Measurements from ENCODE around the gene TMEM229B.

TMEM229B gene

DNA sequence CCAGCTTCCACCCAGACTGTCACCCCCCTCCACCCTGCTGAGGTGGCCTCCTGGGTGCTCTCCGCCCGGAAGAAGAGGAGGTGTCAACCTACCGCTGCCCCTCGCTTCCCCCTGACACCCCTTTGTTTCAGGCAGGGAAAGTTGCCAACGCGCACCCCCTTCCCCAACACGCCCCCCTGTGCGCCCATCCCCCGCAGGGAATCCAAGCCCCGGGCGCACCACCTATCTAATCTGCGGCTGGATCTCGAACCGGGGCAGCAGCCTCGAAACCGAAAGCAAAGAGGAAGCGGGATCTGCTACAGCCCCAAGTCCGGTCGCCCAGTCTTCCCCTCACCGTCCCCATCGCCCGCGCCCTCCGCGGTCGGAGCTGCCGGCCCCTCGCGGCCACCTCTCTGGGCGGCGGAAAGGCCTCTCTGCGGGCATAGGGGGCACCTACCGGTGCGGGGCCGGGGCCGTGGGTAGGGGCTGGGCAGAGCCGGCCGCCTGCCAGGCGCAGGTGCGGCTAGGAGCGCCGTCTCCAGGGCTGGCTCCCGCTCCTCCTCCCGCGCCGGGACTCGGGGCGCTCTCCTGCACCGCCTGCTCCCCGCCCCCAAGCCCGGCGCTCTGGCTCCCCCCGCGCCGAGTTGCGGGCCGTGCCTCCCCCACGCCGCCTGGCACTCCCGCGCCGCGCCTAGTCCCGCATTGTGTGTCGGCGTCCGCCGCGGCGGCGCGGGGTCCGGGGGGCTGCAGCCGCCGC, 26.3 kb upstream of the TMEM229B start:
- DNase-seq (ENCODE audit: low read depth): peak; percentile 13

DNA sequence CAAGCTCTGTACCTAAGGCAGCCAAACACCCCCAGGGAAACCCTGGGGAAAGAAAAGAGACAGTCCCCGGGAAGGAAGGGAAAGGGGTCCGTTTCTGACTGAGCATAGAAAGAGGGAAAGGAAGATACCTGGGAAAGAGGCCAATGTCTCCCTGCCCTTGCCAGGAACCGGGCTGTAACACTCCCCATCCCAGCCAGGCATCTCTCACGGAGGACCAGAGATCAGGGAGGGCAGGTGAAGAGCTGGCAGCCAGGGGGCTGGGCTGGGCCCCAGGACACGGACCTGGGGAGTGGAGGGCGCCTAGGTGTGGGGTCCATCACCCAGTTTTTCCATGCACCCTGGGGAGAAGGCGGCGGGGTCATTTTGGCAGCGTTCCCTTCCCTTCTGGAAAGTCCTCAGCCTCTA, 25.7 kb upstream of the TMEM229B start:
- no peak for DNase-seq (ENCODE audit: low read depth)

DNA sequence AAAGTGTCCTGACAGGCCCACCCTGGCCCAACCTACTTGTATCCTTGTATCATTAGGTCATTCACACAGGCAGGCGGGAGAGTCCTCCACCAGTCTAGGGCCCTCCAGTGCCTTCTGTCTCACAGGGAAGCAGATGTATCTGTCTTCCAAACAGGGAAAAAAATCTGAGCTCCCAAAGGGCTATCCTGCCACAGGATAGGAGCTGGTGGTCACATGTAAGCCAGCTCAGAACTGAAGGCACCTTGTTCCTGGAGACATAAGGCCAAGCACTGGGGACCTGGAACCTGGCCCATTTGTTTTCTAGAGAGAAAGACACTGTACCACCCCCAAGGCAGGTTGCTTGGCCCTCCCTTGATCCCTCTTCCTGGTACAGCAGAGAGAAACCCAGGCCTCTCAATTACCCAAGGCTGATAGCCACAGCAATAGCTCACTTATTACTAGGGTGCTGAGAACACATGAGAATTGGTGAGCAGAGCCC, 25.1 kb upstream of the TMEM229B start:
- DNase-seq (ENCODE audit: low read depth): no peak

DNA sequence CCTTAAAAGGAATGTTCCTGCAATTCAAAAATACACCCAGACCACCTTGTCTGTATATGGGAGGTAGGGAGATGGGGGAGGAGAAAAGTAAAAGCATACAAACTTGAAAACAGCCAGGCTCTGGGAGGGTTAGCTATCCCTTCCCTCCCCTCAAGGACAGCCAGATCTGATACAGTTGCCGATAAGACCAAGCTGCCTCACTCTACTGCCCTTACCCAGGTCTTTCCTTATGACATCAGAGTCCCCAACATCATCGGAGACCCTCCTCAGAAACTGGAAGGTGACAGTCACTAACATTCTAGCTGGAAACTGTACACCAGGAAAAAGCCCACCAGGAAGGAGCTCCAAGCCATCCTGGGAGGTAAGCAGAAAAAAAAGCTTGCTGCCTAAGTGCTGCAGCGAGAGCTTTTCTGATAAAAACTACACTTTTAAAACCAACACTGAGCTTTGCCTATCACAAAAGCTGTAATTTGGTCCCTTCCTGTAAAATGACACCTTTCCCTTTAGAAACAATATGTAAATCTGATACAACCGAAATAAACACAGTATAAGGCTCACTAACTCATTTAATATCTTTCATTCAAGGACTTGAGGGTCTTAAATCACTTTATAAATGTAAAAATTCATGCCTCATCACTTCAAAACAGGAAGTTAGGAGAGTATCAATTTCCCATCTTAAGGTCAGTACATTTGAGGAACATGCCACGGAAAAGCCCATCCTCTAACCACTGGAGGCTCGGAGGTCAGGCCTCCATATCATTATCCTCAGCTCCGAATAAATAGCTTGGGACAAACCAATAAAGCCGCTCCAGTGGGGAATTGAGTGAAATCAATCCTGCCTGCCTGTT, 24.2 kb upstream of the TMEM229B start:
- DNase-seq (ENCODE audit: low read depth): no peak

DNA sequence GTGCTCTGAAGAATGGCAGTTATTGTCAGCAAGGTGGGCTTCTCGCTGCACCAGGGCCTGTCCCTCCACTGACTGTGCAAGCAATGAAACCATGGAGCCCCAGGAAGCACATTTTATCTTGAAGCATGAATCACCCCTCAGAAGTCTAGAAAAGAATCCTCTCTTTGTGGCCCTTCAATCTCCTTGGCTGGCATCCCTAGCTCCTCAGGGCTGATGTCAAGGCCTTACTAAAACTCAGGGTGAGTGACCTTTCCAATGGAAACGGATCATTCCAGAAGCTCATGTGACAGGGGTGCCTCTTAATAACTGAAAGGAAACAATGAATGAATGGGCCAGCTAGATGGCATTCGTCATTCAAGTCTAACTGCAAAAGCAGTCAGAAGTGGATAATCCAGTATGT, 22.3 kb upstream of the TMEM229B start:
- no peak for DNase-seq (ENCODE audit: low read depth)

DNA sequence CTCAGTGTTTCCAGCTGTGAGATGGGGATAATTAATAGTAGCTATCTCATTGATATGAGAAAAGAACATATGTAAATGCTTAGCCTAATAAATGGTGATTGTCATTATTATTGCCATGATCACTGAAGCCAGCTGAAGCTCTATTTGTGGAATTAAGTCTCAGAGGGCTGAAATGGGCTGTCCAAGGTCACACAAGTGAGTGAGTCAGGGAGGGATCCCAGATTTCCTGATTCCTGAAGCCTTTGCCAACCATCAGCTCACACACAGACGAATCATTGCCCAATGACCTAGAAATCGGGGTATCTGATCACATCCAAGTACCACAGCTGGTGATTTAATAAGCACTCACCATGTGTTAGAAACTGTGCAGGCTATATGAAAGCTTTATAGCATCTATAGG, 21.6 kb upstream of the TMEM229B start:
- DNase-seq (ENCODE audit: low read depth): no peak

DNA sequence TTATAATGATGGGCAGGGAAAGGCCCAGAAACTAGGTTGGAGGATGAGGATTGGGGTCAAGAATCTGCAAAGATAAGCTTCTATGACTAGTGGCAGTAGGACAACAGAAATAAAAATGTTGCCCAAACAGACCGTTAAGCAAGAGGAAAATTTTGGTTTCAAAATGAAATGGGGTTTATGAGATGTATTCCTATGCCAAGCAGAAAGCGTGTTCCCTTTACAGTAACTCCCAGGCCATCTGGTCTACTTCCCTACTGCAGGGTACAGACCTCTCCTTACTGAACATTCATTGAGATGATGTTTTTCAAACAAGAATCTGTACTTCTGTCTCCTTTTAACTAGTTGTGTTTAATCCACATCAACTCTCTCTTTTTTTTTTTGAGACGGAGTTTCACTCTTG, 20.4 kb upstream of the TMEM229B start:
- DNase-seq (ENCODE audit: low read depth): no peak

DNA sequence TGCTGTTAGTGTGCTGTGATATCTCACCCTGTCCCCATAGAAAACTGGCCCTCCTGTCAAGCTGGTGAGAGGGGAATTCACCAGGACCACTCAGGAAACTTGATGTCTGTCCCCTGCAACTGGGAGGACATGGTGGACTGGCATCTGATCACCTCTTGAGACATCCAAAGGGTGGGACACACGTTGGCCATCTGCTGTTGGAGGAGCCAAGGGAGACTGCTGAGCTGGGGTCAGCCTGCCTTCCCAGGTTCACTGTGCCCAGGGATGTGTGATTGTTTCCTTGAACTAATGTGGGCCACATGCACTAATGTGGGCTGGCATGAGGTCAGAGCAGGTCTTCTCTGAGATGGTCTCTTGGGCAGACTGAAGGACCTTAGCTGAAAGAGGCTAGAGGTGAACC, 16.7 kb upstream of the TMEM229B start:
- no peak for DNase-seq (ENCODE audit: low read depth)

DNA sequence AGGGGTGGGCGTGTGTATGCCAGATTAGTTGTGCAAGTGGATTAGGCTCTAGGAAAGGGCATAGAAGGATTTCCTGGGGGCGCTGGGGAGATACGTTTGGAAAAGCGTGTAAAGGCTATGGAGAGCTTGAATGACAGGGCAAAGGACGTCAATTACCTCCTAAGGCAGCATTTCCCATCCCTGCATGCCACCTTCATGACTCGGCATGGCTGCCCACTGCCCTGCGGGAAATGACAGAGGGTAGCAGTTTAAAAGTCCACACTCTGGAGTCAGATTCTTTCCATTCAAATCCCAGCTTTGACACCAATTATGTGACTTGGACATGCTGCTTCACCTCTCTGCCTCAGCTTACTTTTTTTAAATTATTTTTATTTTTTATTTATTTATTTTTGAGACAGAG, 14.8 kb upstream of the TMEM229B start:
- DNase-seq (ENCODE audit: low read depth): no peak

DNA sequence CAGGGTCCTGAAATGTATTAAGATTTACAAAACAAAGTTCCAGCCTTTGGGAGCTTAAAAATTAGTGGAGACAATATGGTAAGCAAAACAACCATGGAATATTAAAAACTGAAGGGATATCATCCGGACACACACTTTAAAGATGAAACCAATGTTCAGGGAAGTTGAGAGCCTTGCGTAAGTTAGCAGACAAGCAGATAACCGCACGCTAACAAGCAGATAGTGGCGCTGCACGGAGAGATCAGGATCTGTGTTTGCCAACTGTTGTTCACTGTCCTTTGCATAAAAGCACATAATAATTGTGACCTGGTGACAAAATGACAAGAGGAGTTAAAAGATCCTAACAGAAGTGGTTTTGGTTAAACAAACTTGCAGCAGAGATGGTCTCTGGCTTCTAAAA, 14.3 kb upstream of the TMEM229B start:
- DNase-seq (ENCODE audit: low read depth): no peak

DNA sequence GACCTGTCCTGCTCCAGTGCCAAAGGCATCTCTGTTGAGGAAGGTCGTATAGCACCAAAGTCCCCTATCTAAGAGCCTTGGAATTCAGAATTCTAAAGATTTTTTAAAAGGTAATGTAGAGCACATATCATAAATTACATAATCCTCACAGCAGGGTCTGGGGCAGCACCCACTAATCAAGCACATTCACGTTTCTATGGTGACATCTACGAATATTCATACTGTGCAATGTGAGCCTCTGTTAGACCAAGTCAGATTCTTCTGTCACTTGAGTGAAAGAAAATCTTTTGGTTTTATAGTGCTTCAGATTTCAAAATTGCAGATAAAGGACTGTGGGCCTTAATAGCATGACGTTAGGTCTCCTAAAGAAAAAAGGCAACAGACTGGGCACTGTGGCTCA, 13.1 kb upstream of the TMEM229B start:
- no peak for DNase-seq (ENCODE audit: low read depth)

DNA sequence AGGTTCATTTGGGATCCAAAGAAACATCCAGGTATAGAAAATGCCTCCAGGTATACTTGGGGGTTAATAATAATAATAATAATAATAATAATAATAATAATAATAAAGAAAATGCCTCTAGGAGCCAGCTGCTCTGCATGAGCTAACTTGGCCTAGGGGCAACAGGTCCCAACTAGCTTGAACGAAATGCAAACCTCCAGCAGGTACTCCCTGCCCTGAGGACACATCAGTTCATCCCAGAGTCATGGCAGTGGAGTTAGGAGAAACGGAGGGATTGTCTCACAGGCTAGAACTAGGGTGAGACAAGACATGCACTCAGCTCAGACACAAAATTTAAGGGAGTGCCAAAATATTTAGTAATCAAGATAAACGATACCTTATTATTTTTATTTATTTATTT, 12.5 kb upstream of the TMEM229B start:
- DNase-seq (ENCODE audit: low read depth): no peak

DNA sequence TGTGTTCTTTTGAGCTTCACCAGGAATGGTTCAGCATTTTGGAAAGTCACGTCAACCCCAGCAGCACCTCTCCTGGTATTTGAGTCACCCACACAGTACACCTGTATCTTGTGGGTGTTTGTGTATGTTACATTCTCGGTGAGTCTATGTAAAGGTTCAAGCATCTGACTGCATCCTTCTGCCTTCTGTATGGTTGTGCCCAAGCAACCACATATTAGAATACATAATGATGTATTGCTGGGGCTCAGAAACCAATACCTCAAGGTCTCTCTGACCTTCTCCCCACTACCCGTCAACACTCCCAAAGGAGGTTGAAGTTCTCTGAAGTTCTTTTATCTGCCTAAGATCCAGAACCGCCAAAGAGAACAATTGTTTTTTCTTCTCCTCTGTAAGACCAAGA, 9.2 kb upstream of the TMEM229B start:
- no peak for DNase-seq (ENCODE audit: low read depth)

DNA sequence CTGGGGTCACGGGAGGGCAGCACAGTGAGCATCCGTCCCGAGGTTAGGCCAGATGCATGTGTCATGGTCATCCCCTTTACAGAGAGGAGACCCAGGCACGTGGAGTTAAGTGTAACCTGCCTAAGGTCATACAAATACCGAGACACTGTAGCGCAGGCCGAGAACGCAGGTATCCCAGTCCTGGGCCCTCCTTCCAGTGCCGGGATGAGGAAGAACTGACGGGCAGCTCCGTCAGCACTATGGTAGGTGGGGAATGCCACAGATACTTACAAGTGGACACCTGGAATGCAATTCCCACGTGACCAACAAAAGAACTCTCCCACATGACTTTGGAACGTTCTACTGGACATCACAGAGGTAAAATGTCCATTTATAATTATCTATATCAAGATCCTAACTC, 8.7 kb upstream of the TMEM229B start:
- no peak for DNase-seq (ENCODE audit: low read depth)

DNA sequence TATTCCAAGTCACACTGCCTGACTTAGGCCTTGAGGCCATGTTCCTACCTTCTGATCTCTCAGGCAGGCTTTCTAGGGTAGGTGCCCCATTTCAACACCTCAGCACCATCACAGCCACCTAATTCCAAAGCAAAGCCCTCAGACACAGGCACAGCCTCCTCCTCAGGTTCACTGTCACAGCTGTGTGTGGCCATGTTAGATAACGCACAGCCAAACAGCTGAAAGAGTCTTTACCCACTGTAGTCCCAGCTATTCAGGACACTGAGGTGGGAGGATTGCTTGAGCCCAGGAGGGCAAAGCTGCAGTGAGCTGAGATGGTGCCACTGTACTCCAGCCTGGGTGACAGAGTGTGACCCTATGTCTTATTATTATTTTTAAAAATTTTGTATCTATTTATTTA, 7.3 kb upstream of the TMEM229B start:
- no peak for DNase-seq (ENCODE audit: low read depth)

DNA sequence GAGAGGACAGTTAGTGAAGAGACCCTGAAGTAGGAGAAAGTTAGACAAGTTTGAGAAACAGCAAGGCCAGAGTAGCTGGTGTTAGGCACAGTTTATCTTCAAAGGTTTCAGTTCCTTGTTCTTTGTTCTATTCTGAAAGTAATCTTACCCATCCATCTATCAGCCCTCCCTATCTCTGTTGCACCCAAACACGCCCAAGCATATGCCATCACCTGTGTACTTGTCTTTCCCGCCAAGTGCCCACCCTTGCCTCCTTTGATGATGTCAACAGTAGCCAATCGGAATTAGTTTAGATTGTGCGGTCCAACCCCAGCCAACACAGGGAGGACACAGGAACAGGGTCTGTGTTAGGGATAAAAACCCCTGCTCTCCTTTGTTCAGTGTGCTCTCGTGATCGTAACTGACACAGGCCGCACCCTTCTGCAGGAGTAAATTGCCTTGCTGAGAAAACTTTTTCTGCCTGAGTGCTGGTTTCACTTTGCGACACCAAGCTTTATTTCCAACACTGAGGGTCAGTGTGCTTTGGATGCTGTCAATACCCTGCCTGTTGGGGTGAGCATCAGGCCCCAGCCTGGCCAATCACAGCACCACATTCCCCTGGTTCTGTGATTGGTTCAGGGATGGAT, 4.7 kb upstream of the TMEM229B start:
- no peak for DNase-seq (ENCODE audit: low read depth)

DNA sequence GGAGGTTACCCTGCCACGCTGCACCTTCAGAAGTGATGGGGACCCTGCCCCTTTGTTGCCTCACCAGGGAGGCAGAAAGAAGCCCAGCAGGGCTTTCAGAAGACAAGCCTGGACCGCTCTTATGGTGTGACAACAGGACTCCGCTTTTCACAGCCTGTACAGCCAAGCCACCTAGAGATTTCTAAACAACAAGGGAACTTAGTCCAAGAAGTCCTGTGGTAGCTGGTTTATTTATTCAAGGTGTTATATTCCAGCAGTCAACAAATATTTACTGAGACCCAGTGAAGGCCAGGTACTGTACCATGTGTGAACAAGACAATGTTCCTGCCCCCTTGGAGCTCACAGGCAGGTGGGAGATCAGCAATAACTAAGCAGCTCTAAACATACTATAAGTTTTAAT, 4.0 kb upstream of the TMEM229B start:
- no peak for DNase-seq (ENCODE audit: low read depth)

DNA sequence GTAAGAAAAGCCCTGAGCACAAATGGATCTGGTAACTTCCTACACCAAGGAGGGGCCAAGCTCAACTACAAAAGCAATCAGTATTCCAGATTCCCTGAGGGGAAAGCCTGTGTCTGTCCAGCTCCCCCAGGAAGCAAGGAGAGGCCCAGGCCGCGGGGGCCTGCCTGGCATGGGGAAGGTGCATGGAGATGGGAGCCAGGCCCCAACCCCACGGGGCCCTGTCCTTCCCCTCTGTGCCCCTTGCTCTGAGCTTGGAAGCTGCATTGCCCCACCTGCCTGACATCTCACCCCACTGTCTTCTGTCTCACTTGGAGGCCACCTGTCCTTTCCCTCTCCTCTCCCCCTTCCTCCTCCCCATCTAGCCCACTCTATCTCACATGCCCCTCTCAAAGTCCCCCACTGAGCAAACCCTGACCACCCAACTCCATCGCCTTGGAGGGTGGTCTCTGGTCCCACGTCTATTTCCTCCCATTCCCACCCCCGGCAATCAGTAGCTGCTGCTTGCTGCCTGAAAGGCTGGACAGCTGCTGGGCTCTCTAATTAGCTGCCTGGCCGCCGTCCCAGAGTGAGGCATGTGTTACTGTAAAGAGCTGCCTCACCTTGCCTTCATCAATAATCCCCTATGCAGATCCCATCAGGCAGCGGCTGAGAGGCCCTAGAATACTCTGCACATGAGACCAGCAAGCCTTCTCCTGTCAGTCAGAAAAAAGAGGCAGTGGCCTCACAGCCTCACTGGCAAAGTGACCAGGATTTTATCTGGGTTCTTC, 3.4 kb upstream of the TMEM229B start:
- no peak for DNase-seq (ENCODE audit: low read depth)

DNA sequence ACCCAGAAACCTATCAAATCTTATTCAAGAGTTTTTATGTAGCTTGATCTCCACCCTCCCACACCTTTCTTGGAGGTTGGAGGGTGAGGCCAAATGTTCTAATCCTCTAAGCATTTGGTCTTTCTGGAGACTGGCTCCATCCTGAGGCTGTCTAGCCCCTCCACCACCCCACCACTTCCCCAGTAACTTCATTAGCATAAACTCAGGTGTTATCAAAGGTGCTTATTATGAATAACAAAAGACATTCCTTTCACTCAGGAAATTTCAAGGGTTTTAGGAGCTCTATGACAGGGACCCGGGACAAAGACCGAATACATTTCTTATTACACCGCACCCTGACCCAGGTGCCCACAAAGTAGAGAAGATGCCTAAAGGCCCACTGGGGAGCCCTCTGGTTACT, 2.8 kb upstream of the TMEM229B start:
- DNase-seq (ENCODE audit: low read depth): no peak

DNA sequence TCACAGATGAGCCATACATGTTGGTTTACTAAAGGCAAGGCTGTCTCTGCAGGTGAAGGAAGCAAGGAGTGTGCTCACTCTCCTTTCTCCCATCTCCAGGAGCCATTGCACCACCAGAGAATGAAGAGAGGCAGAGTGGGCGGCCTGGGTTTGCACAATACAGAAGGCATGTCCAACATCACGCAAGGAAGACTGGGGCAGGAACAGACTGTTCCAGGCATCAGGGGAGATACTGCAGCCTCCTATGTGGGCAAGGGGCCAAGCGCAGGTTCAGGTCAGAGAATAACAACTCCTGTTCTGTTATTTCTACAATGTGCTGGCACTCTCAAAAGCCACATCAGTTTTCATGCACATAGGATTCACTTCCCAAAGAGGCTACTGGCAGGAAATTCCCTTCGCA, 1.7 kb upstream of the TMEM229B start:
- no peak for DNase-seq (ENCODE audit: low read depth)

DNA sequence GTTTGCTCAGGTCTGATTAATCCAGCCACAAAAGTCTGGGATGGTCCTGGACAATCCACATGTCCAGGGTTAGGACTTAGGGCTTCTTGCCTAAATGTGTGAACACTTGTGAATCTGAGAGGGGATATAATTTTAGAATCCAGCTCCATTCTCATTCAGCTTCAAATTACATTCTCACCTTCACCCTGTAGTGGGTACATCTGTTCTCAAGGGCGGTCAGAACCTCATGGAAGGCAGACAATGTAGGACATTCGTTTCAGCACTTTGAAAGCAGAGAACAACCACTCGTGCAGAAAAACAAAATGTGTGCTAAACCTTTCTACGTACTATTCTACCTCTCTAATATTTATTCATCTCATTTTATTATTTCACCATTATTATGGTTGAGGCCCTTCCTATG, 1.2 kb downstream of the TMEM229B start:
- DNase-seq (ENCODE audit: low read depth): no peak

DNA sequence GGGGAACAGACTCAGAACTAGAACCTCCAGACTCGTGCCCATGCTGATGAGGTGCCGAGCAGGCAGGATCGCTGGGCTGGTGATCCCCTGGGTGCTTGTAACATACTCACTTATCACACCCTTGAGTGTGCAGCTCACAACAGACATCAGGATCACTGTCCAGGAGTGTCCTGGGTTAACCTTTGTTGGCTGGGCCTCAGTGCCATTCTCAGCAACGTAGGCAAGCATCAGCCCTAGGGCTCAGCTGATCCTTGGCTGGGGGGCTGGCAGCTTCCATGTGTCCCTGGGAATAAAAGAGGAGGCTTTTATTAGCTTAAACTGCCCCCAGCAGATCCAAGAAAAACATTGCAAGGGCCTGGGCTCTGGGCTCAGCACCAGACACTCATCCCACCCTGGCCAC, 1.6 kb downstream of the TMEM229B start:
- no peak for DNase-seq (ENCODE audit: low read depth)

Data from activated T-helper 1 cell treated with Interleukin-2 at 50 U/mL for 16 hours (primary cell).